ENCODE measurements around the gene CD44.

Gene CD44

GRCh38 chr11:35246745-35247144 is 107.8 kb downstream of the CD44 start:
- ATAC-seq (no peak), DNase-seq (ENCODE audit: low spot score in 2 of 2) (no peak)
- Mint-ChIP-seq H3K36me3 (no peaks in the 10 kb centered on the region), H3K9me3 (no peaks in the 10 kb centered on the region), H3K4me3 (no peak overlapping the region), H3K27ac (peak overlapping the region; percentile 64), H3K4me1 (peaks cover 48% of the 10 kb centered on the region)

- no peaks in the 10 kb centered on the region for H3K36me3 Mint-ChIP-seq
- ATAC-seq, result peak; percentile 90
- H3K27ac Mint-ChIP-seq, result peak overlapping the region; percentile 64
- H3K4me3 Mint-ChIP-seq, result peak overlapping the region; percentile 18
- peak; percentile 16 to 61 for DNase-seq (ENCODE audit: low spot score in 2 of 2)
- H3K4me1 Mint-ChIP-seq, result peaks cover 44% of the 10 kb centered on the region
- no peaks in the 10 kb centered on the region for H3K9me3 Mint-ChIP-seq
These were observed 108.5 kb downstream of the CD44 start for GRCh38 chr11:35247428-35247827.

- peak; percentile 65 for ATAC-seq
- H3K4me3 Mint-ChIP-seq, result peak overlapping the region; percentile 18
- no peaks in the 10 kb centered on the region for H3K9me3 Mint-ChIP-seq
- H3K27ac Mint-ChIP-seq, result peak overlapping the region; percentile 64
- H3K4me1 Mint-ChIP-seq, result peaks cover 39% of the 10 kb centered on the region
- DNase-seq (ENCODE audit: low spot score in 2 of 2), result no peak
- H3K36me3 Mint-ChIP-seq, result no peaks in the 10 kb centered on the region
These were observed 108.9 kb downstream of the CD44 start for GRCh38 chr11:35247863-35248262.

- peaks cover 34% of the 10 kb centered on the region for H3K4me1 Mint-ChIP-seq
- no peak overlapping the region for H3K4me3 Mint-ChIP-seq
- no peak for ATAC-seq
- no peaks in the 10 kb centered on the region for H3K9me3 Mint-ChIP-seq
- H3K27ac Mint-ChIP-seq, result peak overlapping the region; percentile 64
- no peaks in the 10 kb centered on the region for H3K36me3 Mint-ChIP-seq
- DNase-seq (ENCODE audit: low spot score in 2 of 2), result no peak
These were observed 109.8 kb downstream of the CD44 start for GRCh38 chr11:35248558-35249323.

- DNase-seq (ENCODE audit: low spot score in 2 of 2) (no peak), ATAC-seq (no peak)
- H3K4me1 Mint-ChIP-seq, result peaks cover 34% of the 10 kb centered on the region
- H3K36me3 Mint-ChIP-seq, result no peaks in the 10 kb centered on the region
- no peaks in the 10 kb centered on the region for H3K9me3 Mint-ChIP-seq
- H3K27ac Mint-ChIP-seq, result no peak overlapping the region
- no peak overlapping the region for H3K4me3 Mint-ChIP-seq
These were observed 111.2 kb downstream of the CD44 start for GRCh38 chr11:35250192-35250591.

- Mint-ChIP-seq H3K4me1 (peaks cover 34% of the 10 kb centered on the region), H3K27ac (no peak overlapping the region), H3K36me3 (no peaks in the 10 kb centered on the region), H3K9me3 (no peaks in the 10 kb centered on the region), H3K4me3 (no peak overlapping the region)
- ATAC-seq (no peak), DNase-seq (ENCODE audit: low spot score in 2 of 2) (no peak)
These were observed 111.7 kb downstream of the CD44 start for GRCh38 chr11:35250621-35251020.

- Mint-ChIP-seq H3K27ac (no peak overlapping the region), H3K36me3 (no peaks in the 10 kb centered on the region), H3K4me1 (peaks cover 25% of the 10 kb centered on the region), H3K9me3 (no peaks in the 10 kb centered on the region), H3K4me3 (no peak overlapping the region)
- no peak for ATAC-seq
- no peak for DNase-seq (ENCODE audit: low spot score in 2 of 2)
These were observed 114.3 kb downstream of the CD44 start for GRCh38 chr11:35253237-35253636.

- no peak for ATAC-seq
- Mint-ChIP-seq H3K9me3 (no peaks in the 10 kb centered on the region), H3K4me3 (no peak overlapping the region), H3K36me3 (no peaks in the 10 kb centered on the region), H3K27ac (no peak overlapping the region), H3K4me1 (peaks cover 16% of the 10 kb centered on the region)
- DNase-seq (ENCODE audit: low spot score in 2 of 2), result no peak
These were observed 116.5 kb downstream of the CD44 start for GRCh38 chr11:35255514-35255913.

- Mint-ChIP-seq H3K4me1 (peaks cover 16% of the 10 kb centered on the region), H3K9me3 (no peaks in the 10 kb centered on the region), H3K36me3 (no peaks in the 10 kb centered on the region), H3K27ac (no peak overlapping the region), H3K4me3 (no peak overlapping the region)
- DNase-seq (ENCODE audit: low spot score in 2 of 2) (no peak), ATAC-seq (no peak)
These were observed 117.3 kb downstream of the CD44 start for GRCh38 chr11:35256296-35256695.

GRCh38 chr11:35257281-35257680 is 118.3 kb downstream of the CD44 start:
- no peak for DNase-seq (ENCODE audit: low spot score in 2 of 2)

GRCh38 chr11:35259529-35259928 is 120.6 kb downstream of the CD44 start:
- DNase-seq (ENCODE audit: low spot score in 2 of 2), result no peak
- Mint-ChIP-seq H3K27ac (no peak overlapping the region), H3K36me3 (no peaks in the 10 kb centered on the region), H3K4me1 (peaks cover 16% of the 10 kb centered on the region), H3K4me3 (no peak overlapping the region), H3K9me3 (no peaks in the 10 kb centered on the region)
- no peak for ATAC-seq

More at GRCh38 chr11:35257281-35257680, 118.3 kb downstream of the CD44 start:
- Mint-ChIP-seq H3K9me3 (no peaks in the 10 kb centered on the region), H3K27ac (no peak overlapping the region), H3K36me3 (no peaks in the 10 kb centered on the region), H3K4me3 (peak overlapping the region; percentile 9), H3K4me1 (peaks cover 16% of the 10 kb centered on the region)
- ATAC-seq, result peak; percentile 89

- Mint-ChIP-seq H3K4me3 (no peak overlapping the region), H3K36me3 (no peaks in the 10 kb centered on the region), H3K9me3 (no peaks in the 10 kb centered on the region), H3K4me1 (peaks cover 16% of the 10 kb centered on the region), H3K27ac (no peak overlapping the region)
- ATAC-seq (no peak), DNase-seq (ENCODE audit: low spot score in 2 of 2) (no peak)
These were observed 121.5 kb downstream of the CD44 start for GRCh38 chr11:35260342-35260985.

- H3K9me3 Mint-ChIP-seq, result no peaks in the 10 kb centered on the region
- H3K27ac Mint-ChIP-seq, result no peak overlapping the region
- ATAC-seq (no peak), DNase-seq (ENCODE audit: low spot score in 2 of 2) (no peak)
- H3K4me3 Mint-ChIP-seq, result no peak overlapping the region
- H3K4me1 Mint-ChIP-seq, result peaks cover 15% of the 10 kb centered on the region
- H3K36me3 Mint-ChIP-seq, result no peaks in the 10 kb centered on the region
These were observed 122.2 kb downstream of the CD44 start for GRCh38 chr11:35261197-35261596.

- DNase-seq (ENCODE audit: low spot score in 2 of 2) (no peak), ATAC-seq (no peak)
- no peaks in the 10 kb centered on the region for H3K9me3 Mint-ChIP-seq
- H3K36me3 Mint-ChIP-seq, result no peaks in the 10 kb centered on the region
- H3K4me3 Mint-ChIP-seq, result no peak overlapping the region
- peaks cover 6% of the 10 kb centered on the region for H3K4me1 Mint-ChIP-seq
- no peak overlapping the region for H3K27ac Mint-ChIP-seq
These were observed 123.1 kb downstream of the CD44 start for GRCh38 chr11:35262056-35262455.

GRCh38 chr11:35262735-35263134 is 123.8 kb downstream of the CD44 start:
- Mint-ChIP-seq H3K4me3 (no peak overlapping the region), H3K36me3 (no peaks in the 10 kb centered on the region), H3K27ac (no peak overlapping the region), H3K9me3 (no peaks in the 10 kb centered on the region), H3K4me1 (no peaks in the 10 kb centered on the region)
- ATAC-seq (no peak), DNase-seq (ENCODE audit: low spot score in 2 of 2) (no peak)

- peaks cover 4% of the 10 kb centered on the region for H3K4me1 Mint-ChIP-seq
- no peaks in the 10 kb centered on the region for H3K36me3 Mint-ChIP-seq
- H3K4me3 Mint-ChIP-seq, result no peak overlapping the region
- DNase-seq (ENCODE audit: low spot score in 2 of 2), result no peak
- ATAC-seq, result no peak
- H3K27ac Mint-ChIP-seq, result no peak overlapping the region
- no peaks in the 10 kb centered on the region for H3K9me3 Mint-ChIP-seq
These were observed 126.9 kb downstream of the CD44 start for GRCh38 chr11:35265755-35266454.

Data from stimulated activated effector memory CD8-positive, alpha-beta T cell treated with anti-CD3 and anti-CD28 coated beads, Interleukin-12 subunit alpha, Interleukin-12 subunit beta, amount 100 ng/mL, for 72 hours (primary cell).